NB4 (cell line): ENCODE results near the gene ALDOA.
"Not testable (repeated sequence)": the region's sequence is repeated elsewhere in the genome, so short reads cannot be mapped to it uniquely, and the experiment has no call there.

ENCODE experiments used
- DNase-seq: peaks from one replicate; pipeline ENCODE4 v3.0.0; 2010; ENCODE audit warnings: low read depth
- H3K4me3 ChIP-seq: one replicate; pipeline ENCODE4 v1.5.1; 2011; ENCODE audit warnings: mild to moderate bottlenecking, low read depth, low read length, moderate library complexity
- CTCF ChIP-seq: IDR thresholded peaks from one replicate; pipeline ENCODE4 v1.5.1; 2012; ENCODE audit warnings: low read depth, low read length
- MAX ChIP-seq: IDR thresholded peaks from 2 replicates; pipeline ENCODE4 v1.6.1; 2011; ENCODE audit warnings: low read depth, low read length
- MYC ChIP-seq: IDR thresholded peaks from 2 replicates; pipeline ENCODE4 v1.6.1; 2011; ENCODE audit warnings: low read depth, low read length
- POLR2A ChIP-seq: IDR thresholded peaks from 2 replicates; pipeline ENCODE4 v1.6.1; 2011; ENCODE audit warnings: mild to moderate bottlenecking; ENCODE audit not compliant: insufficient read length; ENCODE audit errors: extremely low read depth

ALDOA gene

GRCh38 chr16:30108059-30108850 lies 42.7 kb downstream of the ALDOA start:
- TF ChIP-seq CTCF (no peak), MAX (no peak), POLR2A (no peak)
- no peak for DNase-seq
- H3K4me3 ChIP-seq: no peak overlapping the region

- no peak for TF ChIP-seq MYC
- no peak for DNase-seq
- no peak overlapping the region for H3K4me3 ChIP-seq
These were observed 45.1 kb downstream of the ALDOA start for GRCh38 chr16:30110661-30111060.

GRCh38 chr16:30112197-30113030 lies 46.9 kb downstream of the ALDOA start:
- peak; percentile 80 for DNase-seq
- TF ChIP-seq MAX: no peak
- peak; percentile 74 for TF ChIP-seq CTCF
- H3K4me3 ChIP-seq: no peak overlapping the region

GRCh38 chr16:30113031-30113710 lies 47.6 kb downstream of the ALDOA start, which contains the start of gene GDPD3:
Gene GDPD3 (minus strand): TSS chr16:30113537. CDS start chr16:30113478, 59 bp downstream.
- no peak for DNase-seq
- TF ChIP-seq MYC: no peak
- TF ChIP-seq POLR2A: no peak
- TF ChIP-seq MAX: no peak
- no peak for TF ChIP-seq CTCF
- H3K4me3 ChIP-seq: no peak within 1 kb of the TSS

GRCh38 chr16:30113711-30114333 lies 48.3 kb downstream of the ALDOA start:
- TF ChIP-seq CTCF (no peak), MAX (no peak), POLR2A (no peak), MYC (no peak)
- DNase-seq: no peak

GRCh38 chr16:30114411-30114810 lies 48.9 kb downstream of the ALDOA start:
- TF ChIP-seq MYC (no peak), POLR2A (no peak), MAX (no peak), CTCF (no peak)
- H3K4me3 ChIP-seq: no peak overlapping the region
- no peak for DNase-seq

More at GRCh38 chr16:30113711-30114333, 48.3 kb downstream of the ALDOA start:
- H3K4me3 ChIP-seq: no peak overlapping the region

GRCh38 chr16:30114833-30115232 lies 49.3 kb downstream of the ALDOA start:
- DNase-seq, H3K4me3 ChIP-seq: not testable (repeated sequence)
